Neural crest cell (in vitro differentiated cells): ENCODE measurements around the gene TXLNG. TPM values are rescaled to one million over a fixed set of nuclear protein-coding genes. Genes with fewer than 3 reads are reported as not detected.
A peak's percentile ranks its signal among the peaks of the same experiment; 100 is the strongest.

ENCODE experiments used
- DNase-seq: peaks from one replicate; pipeline ENCODE4 v3.0.0; 2021; ENCODE audit warnings: low read depth, mixed read lengths, low spot score
- H3K27ac Mint-ChIP-seq: one replicate; pipeline ENCODE4 v1.8.0; 2021; ENCODE audit warnings: mild to moderate bottlenecking, mixed read lengths; ENCODE audit not compliant: unreplicated experiment
- H3K27me3 Mint-ChIP-seq: 2 replicates; pipeline ENCODE4 v1.8.0; 2021; ENCODE audit warnings: low read depth, mild to moderate bottlenecking, mixed read lengths
- H3K36me3 Mint-ChIP-seq: 2 replicates; pipeline ENCODE4 v1.8.0; 2021; ENCODE audit warnings: low read depth, mild to moderate bottlenecking, mixed read lengths
- H3K4me1 Mint-ChIP-seq: 2 replicates; pipeline ENCODE4 v1.8.0; 2021; ENCODE audit warnings: mixed read lengths
- H3K4me3 Mint-ChIP-seq: one replicate; pipeline ENCODE4 v1.8.0; 2021; ENCODE audit warnings: mild to moderate bottlenecking, mixed read lengths
- H3K9me3 Mint-ChIP-seq: 2 replicates; pipeline ENCODE4 v1.8.0; 2021; ENCODE audit warnings: mixed read lengths
- total RNA-seq: library from RNA; stranded (reverse); gene quantifications from 2 replicates; pipeline ENCODE4 v1.2.1, GENCODE V29; 2021
- TF ChIP-seq, protein P1 (sequence below): fragments of 200-600 bp; sonication (generic); conservative IDR thresholded peaks from 2 replicates; pipeline ENCODE4 v1.5.0; 2021; ENCODE audit warnings: antibody characterized with exemption, mild to moderate bottlenecking

The TXLNG gene
- total RNA-seq, 1 donor from 2014 or later: 25.6 TPM

GRCh38 chrX:16797841-16798240 lies 11.6 kb downstream of the TXLNG start:
- Mint-ChIP-seq H3K27me3 (no peaks in the 10 kb centered on the region), H3K27ac (no peak overlapping the region)

GRCh38 chrX:16804923-16805464 lies 18.7 kb downstream of the TXLNG start:
- H3K36me3 Mint-ChIP-seq: peaks cover 2% of the 10 kb centered on the region
- H3K4me3 Mint-ChIP-seq: no peak overlapping the region
- peaks cover 11% of the 10 kb centered on the region for H3K4me1 Mint-ChIP-seq
- no peak for DNase-seq
- TF ChIP-seq, protein P1, sequence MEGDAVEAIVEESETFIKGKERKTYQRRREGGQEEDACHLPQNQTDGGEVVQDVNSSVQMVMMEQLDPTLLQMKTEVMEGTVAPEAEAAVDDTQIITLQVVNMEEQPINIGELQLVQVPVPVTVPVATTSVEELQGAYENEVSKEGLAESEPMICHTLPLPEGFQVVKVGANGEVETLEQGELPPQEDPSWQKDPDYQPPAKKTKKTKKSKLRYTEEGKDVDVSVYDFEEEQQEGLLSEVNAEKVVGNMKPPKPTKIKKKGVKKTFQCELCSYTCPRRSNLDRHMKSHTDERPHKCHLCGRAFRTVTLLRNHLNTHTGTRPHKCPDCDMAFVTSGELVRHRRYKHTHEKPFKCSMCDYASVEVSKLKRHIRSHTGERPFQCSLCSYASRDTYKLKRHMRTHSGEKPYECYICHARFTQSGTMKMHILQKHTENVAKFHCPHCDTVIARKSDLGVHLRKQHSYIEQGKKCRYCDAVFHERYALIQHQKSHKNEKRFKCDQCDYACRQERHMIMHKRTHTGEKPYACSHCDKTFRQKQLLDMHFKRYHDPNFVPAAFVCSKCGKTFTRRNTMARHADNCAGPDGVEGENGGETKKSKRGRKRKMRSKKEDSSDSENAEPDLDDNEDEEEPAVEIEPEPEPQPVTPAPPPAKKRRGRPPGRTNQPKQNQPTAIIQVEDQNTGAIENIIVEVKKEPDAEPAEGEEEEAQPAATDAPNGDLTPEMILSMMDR: no peak
- H3K9me3 Mint-ChIP-seq: no peaks in the 10 kb centered on the region
- no peak overlapping the region for H3K27ac Mint-ChIP-seq
- no peaks in the 10 kb centered on the region for H3K27me3 Mint-ChIP-seq

More at GRCh38 chrX:16797841-16798240, 11.6 kb downstream of the TXLNG start:
- TF ChIP-seq, protein P1: no peak
- Mint-ChIP-seq H3K4me3 (no peak overlapping the region), H3K9me3 (no peaks in the 10 kb centered on the region), H3K4me1 (peaks cover 5% of the 10 kb centered on the region), H3K36me3 (peaks cover 11% of the 10 kb centered on the region)
- no peak for DNase-seq

DNA sequence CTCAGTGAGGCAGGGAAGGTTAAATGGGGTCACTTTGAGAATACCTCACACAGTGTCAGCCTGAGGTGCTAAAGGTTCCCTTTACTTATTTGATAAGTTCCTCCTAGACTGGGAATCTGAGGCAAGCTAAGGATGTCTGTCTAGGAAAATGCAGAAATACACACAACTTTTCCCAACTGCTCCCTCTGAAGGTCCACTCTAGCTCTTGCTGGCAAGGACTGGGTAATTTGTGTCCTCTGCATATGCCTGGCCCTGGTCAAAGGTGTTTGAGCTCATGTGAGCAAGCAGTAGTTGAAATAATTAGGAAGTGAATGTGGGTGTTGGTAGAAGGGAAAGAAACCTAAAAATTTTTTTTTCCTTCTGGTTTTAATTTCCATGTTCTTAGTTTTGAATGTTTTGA lies 21.3 kb downstream of the TXLNG start:
- peaks cover 11% of the 10 kb centered on the region for H3K4me1 Mint-ChIP-seq
- no peak overlapping the region for H3K27ac Mint-ChIP-seq
- DNase-seq: no peak

DNA sequence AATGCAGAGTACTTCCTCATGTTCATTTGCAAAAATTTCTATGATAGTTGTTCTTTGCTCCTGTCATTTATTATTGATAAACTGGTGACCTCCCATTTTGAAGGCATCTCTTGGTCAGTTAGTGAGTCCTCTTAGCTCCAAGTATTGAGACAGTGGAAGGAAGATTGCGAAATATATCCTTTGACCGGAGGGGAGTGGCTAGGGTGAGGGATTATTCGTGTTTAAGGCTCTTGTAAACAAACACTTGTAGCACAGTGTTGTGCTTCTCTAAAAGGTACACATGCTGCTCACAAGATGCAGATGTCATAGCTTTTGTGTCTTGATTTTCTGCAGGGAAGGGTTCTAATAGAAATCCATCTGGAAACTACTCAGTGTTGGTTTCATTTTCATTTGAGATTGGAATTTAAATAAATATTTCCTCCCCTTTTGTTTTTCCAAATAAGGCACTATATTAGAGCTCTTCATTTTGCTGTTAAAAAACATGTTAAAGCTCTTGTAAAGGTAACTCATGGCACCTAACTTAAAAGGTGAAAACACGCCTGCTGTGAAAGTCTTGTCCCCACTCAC lies 21.8 kb downstream of the TXLNG start:
- H3K27ac Mint-ChIP-seq: peak overlapping the region; percentile 86
- H3K27me3 Mint-ChIP-seq: no peaks in the 10 kb centered on the region
- peaks cover 11% of the 10 kb centered on the region for H3K4me1 Mint-ChIP-seq
- peaks cover 5% of the 10 kb centered on the region for H3K36me3 Mint-ChIP-seq
- H3K4me3 Mint-ChIP-seq: no peak overlapping the region
- DNase-seq: no peak
- H3K9me3 Mint-ChIP-seq: no peaks in the 10 kb centered on the region
- TF ChIP-seq, protein P1: no peak

More for the DNA sequence above, 21.3 kb downstream of the TXLNG start:
- Mint-ChIP-seq H3K27me3 (no peaks in the 10 kb centered on the region), H3K9me3 (no peaks in the 10 kb centered on the region), H3K36me3 (peaks cover 2% of the 10 kb centered on the region), H3K4me3 (no peak overlapping the region)
- TF ChIP-seq, protein P1: peak; percentile 50

DNA sequence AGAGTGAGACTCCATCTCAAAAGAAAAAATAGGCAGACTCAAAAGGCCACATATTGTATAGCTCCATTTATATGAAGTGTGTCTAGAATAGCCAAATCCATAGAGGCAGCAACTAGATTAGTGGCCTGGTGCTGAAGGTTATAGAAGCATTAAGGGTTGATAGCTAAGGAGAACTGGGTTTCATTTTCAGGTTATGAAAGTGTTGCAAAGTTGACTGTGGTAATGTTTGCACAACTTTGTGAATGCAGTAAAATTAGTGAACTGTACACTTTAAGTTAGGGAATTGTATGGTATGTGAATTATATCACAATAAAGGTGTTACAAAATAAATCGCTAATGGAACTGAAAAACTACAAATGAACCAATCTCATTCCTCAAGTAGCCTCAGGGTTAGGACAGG lies 28.3 kb downstream of the TXLNG start:
- Mint-ChIP-seq H3K9me3 (no peaks in the 10 kb centered on the region), H3K27me3 (no peaks in the 10 kb centered on the region), H3K27ac (no peak overlapping the region), H3K36me3 (peaks cover 3% of the 10 kb centered on the region), H3K4me1 (no peaks in the 10 kb centered on the region), H3K4me3 (no peak overlapping the region)
- DNase-seq: no peak
- TF ChIP-seq, protein P1: no peak
